ENCODE data around the gene PRKD1.

PRKD1 gene

GRCh38 chr14:29908652-29909577 is 18.7 kb downstream of the PRKD1 start:
- no peak for TF ChIP-seq CTCF (IDR thresholded peaks at IDR 0.05; ENCODE audit: low read depth, low read length, missing control alignments)
- H3K27ac ChIP-seq, result no peak overlapping the region
- H3K27me3 ChIP-seq (replicated peaks), result no peaks in the 10 kb centered on the region
- no peak overlapping the region for H3K4me3 ChIP-seq (ENCODE audit: low read depth, low read length)
- no peak for DNase-seq
- in situ Hi-C loops (cut with HindIII; ENCODE audit: low pct_ligation_motif_present, low sequenced_read_pairs), result no loop called here
- no peaks in the 10 kb centered on the region for H3K36me3 ChIP-seq (replicated peaks)

GRCh38 chr14:29906256-29906870 is 21.3 kb downstream of the PRKD1 start:
- no peak overlapping the region for H3K4me3 ChIP-seq (ENCODE audit: low read depth, low read length)
- in situ Hi-C loops (cut with HindIII; ENCODE audit: low pct_ligation_motif_present, low sequenced_read_pairs), result no loop called here
- H3K36me3 ChIP-seq (replicated peaks), result no peaks in the 10 kb centered on the region
- no peak overlapping the region for H3K27ac ChIP-seq
- H3K27me3 ChIP-seq (replicated peaks), result no peaks in the 10 kb centered on the region
- no peak for DNase-seq
- no peak for TF ChIP-seq CTCF (IDR thresholded peaks at IDR 0.05; ENCODE audit: low read depth, low read length, missing control alignments)

- H3K27ac ChIP-seq, result no peak overlapping the region
- H3K36me3 ChIP-seq (replicated peaks), result no peaks in the 10 kb centered on the region
- in situ Hi-C loops (cut with HindIII; ENCODE audit: low pct_ligation_motif_present, low sequenced_read_pairs), result no loop called here
- DNase-seq, result no peak
- H3K4me3 ChIP-seq (ENCODE audit: low read depth, low read length), result no peak overlapping the region
- H3K27me3 ChIP-seq (replicated peaks), result no peaks in the 10 kb centered on the region
- TF ChIP-seq CTCF (IDR thresholded peaks at IDR 0.05; ENCODE audit: low read depth, low read length, missing control alignments), result no peak
Observed at GRCh38 chr14:29905543-29905942, 22.1 kb downstream of the PRKD1 start.

GRCh38 chr14:29900609-29901350 is 26.9 kb downstream of the PRKD1 start:
- no peak for DNase-seq
- Histone ChIP-seq H3K27me3 (replicated peaks) (no peaks in the 10 kb centered on the region), H3K36me3 (replicated peaks) (no peaks in the 10 kb centered on the region), H3K4me3 (ENCODE audit: low read depth, low read length) (no peak overlapping the region), H3K27ac (no peak overlapping the region)
- no peak for TF ChIP-seq CTCF (IDR thresholded peaks at IDR 0.05; ENCODE audit: low read depth, low read length, missing control alignments)
- in situ Hi-C loops (cut with HindIII; ENCODE audit: low pct_ligation_motif_present, low sequenced_read_pairs), result no loop called here

GRCh38 chr14:29898470-29898869 is 29.2 kb downstream of the PRKD1 start:
- H3K4me3 ChIP-seq (ENCODE audit: low read depth, low read length), result no peak overlapping the region
- in situ Hi-C loops (cut with HindIII; ENCODE audit: low pct_ligation_motif_present, low sequenced_read_pairs), result no loop called here
- no peak overlapping the region for H3K27ac ChIP-seq
- no peaks in the 10 kb centered on the region for H3K27me3 ChIP-seq (replicated peaks)
- no peak for DNase-seq
- no peaks in the 10 kb centered on the region for H3K36me3 ChIP-seq (replicated peaks)
- no peak for TF ChIP-seq CTCF (IDR thresholded peaks at IDR 0.05; ENCODE audit: low read depth, low read length, missing control alignments)
